ENCODE results near the gene UBAP2. TPM values are rescaled to one million over a fixed set of nuclear protein-coding genes. Genes with fewer than 3 reads are reported as not detected.
A peak's percentile ranks its signal among the peaks of the same experiment; 100 is the strongest.
"Not testable (repeated sequence)": the region's sequence is repeated elsewhere in the genome, so short reads cannot be mapped to it uniquely, and the experiment has no call there.

UBAP2 gene
- polyA plus RNA-seq, 10 donors = 42.7 to 81.4 (median 62.7) TPM

DNA sequence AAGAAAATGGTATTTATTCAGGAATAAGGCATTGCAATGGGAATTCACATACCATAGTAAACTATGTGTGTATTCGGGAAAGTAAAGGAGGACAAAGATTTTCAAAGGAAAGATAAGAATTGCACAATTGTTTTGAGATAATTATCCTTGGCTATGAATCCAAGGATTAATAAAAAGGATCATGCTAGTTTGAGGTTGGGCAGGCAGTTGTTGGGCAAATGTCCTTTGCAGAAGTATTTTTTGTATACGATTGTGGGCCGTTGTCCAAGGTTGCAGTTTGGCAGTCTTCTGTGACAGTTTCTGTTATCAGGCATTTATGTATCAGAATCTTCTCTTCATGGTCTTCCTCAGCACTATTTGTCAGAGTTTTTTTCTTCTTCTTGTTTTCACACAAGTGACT lies 10.6 kb upstream of the UBAP2 start:
- DNase-seq = no peak

DNA sequence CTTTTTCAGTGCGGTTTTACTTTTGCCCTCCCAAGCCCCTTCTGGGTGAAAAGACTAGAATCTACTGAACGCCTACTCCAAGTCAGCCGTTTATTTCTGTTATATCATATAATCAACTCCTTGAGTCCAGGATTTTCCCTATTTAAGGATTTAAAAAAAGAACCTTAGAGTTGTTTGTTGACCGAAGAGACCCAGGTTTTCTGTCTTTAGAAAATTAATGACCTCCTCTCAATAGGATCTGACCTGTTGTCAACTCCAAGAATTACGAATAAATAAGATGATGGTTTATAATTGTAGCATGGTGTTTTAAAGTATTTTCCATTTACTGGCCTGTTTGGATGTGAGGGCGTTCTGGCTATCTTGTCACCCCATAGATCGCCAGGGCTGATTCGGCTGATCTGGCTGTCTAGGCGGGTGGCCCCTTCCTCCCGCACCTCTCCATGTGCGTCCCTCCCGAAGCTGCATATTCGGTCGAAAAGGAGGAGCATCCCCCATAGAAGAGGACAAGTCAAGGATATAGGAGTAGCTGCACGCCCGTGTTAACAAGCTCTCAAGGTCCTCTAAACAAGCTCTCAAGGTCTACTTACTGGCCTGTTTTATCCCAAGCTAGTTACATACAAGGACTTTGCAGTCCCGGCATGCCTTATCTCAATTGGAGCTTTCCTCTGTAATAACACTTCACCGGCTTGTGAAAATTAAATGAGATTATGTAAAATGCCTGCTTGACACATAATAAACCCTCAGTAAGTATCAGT lies 1.1 kb upstream of the UBAP2 start:
- DNase-seq = peak in 1 of 3 donors; percentile 18

DNA sequence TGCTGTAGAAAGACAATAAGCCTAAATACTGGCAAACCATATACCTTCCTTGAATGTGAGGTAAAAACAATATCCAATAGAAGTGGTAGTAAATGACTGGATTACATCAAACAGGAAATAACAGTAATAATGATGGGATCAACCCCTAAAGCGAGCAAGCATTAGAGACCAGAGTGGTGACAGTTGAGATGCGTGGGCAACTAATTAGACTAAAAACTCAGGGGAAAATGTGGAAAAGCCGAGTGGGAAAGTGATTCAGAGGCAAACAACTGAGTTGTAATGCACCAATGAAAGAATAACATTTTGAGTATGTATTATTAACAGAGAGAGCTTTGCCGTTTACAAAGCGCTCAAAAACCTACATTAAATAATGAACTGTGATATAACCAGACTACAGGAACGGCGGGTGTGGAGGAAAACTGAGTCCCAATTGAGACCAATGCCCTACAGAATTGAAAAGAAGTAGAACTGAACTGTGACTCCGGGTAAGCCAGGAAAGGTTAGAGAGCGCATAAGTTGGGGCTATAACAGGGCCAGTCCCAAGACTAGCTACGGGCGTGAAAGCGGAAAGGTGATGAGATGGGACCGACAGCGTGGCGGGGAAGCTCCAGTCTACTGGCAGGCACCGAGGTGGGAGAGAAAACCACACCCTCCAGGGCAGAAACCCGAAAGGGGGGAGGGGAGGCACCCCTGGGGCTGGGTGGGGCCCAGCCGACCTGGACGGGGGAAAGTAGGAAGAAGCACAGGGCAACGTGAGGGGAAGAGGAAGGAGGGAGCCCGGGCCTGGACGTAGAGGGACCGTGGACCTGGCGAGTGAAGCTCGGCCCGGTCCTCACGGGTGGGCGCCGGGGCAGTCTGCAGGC lies 592 bp downstream of the UBAP2 start:
- no peak for DNase-seq

DNA sequence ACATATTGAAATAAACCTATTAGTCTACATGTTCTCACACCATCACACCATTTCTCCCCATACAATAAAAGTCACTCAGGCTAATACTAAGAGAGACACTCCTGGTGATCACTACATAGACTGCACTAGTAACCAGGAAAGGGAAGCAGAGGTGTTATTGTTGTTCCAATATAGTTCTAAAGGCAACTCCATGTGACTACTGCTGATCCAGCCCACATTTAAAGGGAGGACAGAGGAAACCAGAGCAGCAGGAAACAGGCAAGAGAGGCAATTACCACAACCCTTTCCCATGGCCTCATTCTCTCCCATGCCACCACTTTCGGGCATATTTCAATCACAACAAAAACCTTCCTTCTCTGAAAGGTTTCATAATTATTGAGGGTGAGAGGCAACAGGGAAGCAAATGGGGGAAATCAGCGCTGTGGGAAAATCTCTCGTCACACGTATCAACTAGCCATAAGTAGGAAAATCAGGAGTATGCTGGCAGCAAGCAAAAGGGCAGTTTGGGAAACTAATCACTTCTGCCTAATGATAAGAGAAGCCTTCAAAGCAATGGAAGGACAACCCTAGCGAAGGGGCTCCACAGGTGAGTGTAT lies 1.8 kb downstream of the UBAP2 start:
- peak in 1 of 3 donors; percentile 23 for DNase-seq

DNA sequence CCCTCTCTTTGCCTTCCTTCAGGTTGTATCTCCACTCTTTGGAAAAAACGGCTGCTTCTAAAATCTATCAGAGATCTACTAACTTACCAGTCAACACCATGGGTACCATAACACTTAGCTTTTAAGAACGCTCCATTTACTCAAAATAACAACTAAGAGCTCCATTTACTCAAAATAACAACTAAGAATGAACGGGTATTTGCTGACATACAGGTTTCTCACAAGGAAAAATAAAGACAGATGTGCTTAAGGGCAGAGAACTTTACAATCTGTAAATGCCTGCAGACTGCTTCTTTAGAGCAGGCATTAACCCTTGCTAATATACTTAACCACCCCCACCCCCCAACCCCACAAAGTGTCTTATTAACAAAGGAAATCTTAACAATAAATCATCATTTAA lies 2.8 kb downstream of the UBAP2 start:
- no peak for DNase-seq

DNA sequence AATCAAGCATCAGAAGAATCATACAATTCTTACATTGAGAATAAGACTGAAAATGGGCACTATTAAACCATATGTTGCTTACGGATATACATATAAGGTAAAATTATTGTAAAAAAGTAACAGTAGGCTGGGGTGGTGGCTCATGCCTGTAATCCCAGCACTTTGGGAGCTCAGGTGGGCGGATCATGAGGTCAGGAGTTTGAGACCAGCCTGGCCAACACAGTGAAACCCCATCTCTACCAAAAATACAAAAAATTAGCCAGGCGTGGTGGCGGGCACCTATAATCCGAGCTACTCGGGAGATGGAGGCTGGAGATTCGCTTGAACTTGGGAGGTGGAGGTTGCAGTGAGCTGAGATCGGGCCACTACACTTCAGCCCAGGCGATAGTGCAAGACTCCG lies 6.6 kb downstream of the UBAP2 start:
- not testable (repeated sequence) for DNase-seq

DNA sequence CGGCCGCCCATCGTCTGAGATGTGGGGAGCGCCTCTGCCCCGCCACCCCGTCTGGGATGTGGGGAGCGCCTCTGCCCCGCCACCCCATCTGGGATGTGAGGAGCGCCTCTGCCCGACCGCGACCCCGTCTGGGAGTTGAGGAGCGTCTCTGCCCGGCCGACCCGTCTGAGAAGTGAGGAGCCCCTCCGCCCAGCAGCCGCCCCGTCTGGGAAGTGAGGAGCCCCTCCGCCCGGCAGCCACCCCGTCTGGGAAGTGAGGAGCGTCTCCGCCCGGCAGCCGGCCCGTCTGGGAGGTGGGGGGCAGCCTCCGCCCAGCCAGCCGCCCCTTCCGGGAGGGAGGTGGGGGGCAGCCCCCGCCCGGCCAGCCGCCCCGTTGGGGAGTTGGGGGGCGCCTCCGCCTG lies 9.8 kb downstream of the UBAP2 start:
- not testable (repeated sequence) for DNase-seq

DNA sequence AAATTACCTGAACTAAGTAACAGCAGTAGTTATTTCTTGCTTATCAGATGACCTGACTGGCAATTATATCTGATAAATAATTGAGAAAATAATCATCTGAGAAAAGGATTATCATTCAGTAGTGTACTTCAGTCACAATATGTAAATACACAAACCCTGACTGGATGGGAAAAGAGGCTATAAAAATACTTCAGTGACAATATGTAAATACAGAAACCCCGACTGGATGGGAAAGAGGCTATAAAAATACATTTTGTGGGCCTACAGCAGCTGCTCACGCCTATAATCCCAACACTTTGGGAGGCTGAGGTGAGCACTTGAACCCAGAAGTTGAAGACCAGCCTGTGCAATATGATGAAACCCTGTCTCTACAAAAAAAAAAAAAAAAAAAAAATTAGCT lies 11.1 kb downstream of the UBAP2 start:
- no peak for DNase-seq

DNA sequence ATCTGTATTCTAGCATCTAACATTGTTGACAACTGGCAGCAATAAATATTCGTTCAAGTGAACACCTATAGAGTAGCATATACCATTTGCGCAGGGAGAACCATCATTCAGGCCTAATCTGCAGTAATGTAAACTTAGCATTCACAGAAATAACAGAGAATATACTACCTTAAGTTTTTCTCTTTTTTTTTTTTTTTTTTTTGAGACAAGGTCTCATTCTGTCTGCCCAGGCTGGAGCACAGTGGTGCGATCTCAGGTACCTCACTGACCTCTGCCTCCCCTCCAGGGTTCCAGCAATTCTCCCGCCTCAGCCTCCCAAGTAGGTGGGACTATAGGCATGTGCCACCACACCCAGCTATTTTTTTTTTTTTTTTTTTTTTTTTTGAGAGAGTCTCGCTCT lies 12.1 kb downstream of the UBAP2 start:
- DNase-seq = no peak

DNA sequence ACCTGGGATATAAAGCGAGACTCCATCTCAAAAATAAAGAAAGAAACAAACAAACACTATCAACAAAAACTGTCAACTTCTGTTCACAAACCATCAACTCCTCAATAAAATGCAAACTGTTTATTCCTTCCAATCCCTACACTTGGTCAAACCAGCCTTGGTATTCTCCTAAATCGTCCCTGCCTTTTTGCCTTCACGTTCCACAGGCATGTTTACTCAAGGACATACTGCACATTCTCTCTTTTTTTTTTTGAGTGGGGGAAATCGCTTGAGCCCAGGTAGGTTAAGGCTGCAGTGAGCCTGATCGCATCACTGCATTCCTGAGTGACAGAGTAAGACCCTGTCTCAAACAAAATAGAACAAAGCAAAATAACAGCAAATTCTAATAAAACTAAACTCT lies 13.0 kb downstream of the UBAP2 start:
- no peak for DNase-seq

DNA sequence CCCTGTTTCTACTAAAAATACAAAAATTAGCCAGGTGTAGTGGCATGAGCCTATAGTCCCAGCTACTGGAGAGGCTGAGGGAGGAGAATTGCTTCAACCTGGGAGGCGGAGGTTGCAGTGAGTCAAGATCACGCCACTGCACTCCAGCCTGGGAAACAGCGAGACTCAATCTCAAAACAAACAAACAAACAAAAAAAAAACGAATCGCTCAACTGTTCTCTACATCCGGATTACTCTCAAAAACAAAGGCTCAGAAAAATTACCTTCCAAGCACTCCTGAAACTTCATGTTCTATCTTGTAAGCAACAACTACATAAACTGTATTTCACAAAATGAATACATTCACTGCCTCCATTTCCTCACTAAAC lies 14.0 kb downstream of the UBAP2 start:
- no peak for DNase-seq

DNA sequence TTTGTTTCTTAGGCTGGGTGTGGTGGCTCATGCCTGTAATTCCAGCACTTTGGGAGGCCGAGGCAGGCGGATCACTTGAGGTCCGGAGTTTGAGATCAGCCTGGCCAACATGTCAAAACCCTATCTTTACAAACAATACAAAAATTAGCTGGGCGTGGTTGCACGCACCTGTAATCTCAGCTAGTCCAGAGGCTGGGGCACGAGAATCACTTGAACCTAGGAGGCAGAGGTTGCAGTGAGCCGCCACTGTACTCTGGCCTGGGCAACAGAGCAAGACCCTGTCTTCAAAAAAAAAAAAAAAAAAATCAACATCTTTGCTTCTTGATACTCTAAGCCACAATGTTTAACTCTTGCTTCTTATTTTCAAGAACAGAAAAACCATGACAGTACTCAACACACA lies 16.1 kb downstream of the UBAP2 start:
- no peak for DNase-seq

DNA sequence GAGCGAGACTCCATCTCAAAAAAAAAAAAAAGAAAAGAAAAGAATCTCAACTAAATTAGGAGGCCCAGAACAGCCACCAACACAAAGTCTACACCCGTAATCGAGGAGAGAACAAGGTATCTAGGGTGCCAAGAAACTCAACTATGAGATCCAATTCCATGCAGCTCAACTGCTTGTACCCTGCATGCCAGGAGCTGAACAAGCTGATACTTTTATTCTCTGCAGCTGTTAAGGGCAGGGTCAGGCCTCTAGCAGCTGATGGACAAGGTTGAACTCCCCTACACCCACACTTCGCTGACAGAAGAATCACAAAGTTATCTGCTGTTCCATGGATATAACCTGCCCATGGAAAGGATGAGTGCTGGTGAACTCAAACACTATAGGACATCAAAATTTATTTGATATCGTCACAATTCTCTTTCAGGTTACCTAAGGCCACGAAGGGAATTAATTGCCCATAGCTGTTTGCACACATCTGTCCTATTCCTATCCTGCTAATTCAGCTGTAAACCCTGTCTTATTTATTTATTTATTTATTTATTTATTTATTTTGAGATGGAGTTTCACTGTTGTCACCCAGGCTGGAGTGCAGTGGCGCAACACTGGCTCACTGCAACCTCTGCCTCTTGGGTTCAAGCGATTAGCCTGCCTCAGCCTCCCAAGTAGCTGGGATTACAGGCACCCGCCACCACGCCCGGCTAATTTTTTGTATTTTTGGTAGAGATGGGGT lies 20.7 kb downstream of the UBAP2 start:
- peak; percentile 34 to 67 (median 53) for DNase-seq

DNA sequence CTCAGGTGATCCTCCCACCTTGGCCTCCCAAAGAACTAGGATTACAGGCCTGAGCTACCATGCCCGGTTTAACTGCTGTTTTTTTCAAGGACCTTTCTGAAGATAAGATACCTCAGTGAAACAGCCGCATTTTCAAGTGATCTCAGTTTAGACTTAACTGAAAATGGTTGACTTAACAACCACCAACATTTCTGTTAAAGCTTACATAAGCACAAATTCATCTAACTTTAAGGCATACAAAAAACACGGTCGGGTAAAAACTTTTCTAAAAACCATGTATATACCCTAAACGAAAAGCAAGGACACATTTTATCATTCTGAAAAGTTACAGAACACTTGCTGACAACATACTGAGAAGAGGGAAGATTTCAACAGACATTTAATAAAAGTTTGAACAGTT lies 22.9 kb downstream of the UBAP2 start:
- DNase-seq = no peak

DNA sequence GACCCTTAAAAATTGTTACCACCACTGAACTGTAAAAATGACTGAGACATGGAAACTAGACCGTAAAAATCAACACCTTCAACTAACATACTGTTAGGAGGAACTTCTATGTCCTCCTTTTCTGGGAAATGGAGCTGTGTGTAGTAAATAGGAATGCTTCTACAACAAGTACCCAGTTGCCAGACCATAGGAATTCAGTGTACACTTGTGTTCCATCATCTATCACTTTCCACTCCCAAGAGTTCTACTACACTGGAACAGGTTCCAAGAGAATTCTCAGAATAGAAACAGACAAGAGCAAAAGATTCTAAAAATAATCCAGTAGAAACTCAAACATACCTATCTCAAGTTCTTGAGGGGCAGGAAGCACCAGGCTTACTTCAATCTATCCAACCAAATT lies 23.6 kb downstream of the UBAP2 start:
- peak in 2 of 3 donors; percentile 15 to 45 for DNase-seq

DNA sequence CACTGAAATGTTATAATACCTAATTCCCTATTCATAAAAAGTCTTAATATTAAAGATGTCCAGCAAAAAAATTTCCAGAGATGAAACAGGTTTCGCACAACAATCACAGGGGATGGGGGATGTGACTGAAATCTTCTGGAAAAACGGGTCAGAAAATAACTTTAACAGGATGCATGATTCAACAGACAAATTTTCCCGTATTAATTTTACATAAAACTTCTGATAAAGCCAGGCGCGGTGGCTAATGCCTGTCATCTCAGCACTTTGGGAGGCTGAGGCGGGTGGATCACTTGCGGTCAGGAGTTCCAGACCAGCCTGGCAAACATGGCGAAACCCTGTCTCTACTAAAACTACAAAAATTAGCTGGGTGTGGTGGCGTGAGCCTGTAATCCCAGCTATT lies 24.2 kb downstream of the UBAP2 start:
- not testable (repeated sequence) for DNase-seq

DNA sequence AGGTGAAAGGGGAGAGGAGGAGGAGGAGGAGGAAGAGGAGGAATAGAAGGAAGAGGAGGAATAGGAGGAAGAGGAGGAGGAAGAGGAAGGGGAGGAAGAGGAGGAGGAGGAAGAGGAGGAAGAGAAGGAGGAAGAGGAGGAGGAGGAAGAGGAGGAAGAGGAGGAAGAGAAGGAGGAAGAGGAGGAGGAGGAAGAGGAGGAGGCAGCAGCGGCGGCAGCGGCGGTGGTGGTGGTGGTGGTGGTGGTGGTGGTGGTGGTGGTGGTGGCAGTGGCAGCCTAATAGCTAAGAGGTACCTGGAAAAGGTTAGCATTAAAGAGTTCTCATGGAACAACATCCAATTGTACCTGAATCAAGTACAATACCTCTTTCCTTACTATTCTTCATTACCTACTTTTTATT lies 32.5 kb downstream of the UBAP2 start:
- DNase-seq = no peak

DNA sequence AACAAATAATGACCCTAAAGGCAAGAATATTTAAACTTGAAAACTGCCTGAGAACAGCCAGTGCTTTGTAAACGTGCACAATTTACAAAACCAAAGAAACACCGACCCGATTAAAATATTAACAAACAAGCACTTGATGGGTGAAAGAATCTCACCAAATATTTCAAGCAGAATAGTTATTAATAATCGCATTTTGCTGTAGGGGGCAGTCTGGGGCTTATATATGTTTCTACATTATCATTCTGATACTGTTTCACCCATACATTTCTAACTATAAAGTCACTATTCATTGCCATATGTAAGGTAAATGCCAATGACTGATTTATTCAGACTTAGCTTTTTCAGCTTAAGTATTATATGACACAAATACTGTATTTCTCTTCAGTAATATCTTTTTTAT lies 37.7 kb downstream of the UBAP2 start:
- peak in 2 of 3 donors; percentile 8 to 21 for DNase-seq

DNA sequence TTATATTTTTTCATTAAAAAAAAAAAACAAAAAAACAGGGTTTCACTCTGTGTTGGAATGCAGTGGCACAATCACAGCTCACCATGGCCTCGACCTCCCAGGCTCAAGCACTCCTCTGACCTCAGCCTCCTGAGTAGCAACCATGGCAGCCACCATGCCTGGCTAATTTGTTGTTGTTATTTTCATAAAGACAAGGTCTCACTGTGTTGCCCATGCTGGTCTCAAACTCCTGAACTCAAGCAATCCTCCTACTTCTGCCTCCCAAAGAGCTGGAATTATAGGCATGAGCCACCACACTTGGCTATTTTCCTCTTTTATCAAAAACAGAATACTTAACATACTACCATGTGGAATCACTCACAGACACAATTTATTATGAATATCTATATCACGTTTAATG lies 46.7 kb downstream of the UBAP2 start:
- no peak for DNase-seq

DNA sequence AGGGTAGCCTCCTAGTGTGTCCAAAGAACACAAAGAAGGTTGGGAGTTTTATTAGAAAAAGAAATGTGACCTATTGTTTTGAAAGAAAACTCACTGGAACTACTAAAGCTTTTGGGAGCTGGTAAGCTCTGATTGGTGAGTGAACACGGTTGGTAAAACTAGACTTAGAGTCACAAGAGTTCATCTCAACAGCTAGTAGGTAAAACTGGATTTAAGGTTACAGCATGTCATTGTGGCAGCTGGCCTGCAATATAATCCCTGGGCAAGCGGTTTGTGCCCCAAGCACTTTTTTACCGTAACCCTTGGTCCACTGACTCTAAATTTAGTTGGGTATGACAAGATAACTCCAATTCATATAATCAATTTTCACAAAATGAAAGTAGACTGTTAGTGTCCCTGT lies 47.4 kb downstream of the UBAP2 start:
- DNase-seq = peak in 1 of 3 donors; percentile 7

DNA sequence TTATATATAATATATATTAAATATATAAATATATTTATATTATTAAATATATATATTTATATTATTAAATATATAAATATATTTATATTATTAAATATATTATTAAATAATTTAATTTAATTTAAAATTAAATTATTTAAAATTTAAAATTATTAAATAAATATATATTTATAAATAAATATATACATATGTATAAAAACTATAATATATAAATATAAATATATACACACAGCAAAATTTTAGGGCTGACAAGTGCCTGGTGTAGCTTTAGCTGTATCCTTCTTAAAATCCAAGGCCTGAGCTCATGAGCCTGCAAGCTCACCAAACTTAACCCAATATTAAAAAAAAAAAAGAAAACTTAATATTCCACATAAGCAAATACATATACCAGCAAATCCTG lies 53.2 kb downstream of the UBAP2 start:
- DNase-seq = no peak

DNA sequence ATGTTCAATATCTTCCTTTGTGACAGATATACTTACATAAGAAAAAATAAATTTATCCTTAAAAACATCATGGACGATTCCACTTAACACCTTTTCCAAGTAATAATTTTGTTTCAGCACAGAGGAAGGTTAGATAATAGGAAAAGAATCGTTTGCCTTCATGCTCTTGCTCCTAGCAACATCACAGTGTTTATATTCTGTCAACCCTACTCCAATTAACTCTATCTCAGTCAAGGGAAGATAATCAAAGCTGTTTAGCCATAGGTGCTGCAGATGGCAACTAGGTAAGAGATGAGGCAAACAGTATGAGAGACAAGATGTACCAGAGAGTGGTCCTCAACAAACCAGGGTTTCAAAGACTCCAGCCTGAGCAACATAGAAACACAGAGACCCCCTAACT lies 55.6 kb downstream of the UBAP2 start:
- no peak for DNase-seq
